ENCODE measurements around the gene PRICKLE4. TPM values are rescaled to one million over a fixed set of nuclear protein-coding genes. Genes with fewer than 3 reads are reported as not detected.

Gene PRICKLE4
- total RNA-seq, 1 experiment from 2014 or later: 6.4 TPM

- Mint-ChIP-seq H3K4me1 (ENCODE audit: low read depth, unreplicated experiment) (peaks cover 36% of the 10 kb centered on the region), H3K27me3 (ENCODE audit: unreplicated experiment) (no peaks in the 10 kb centered on the region), H3K9me3 (ENCODE audit: low read depth, unreplicated experiment) (no peaks in the 10 kb centered on the region), H3K4me3 (ENCODE audit: low read depth, unreplicated experiment) (peak within 1 kb of the TSS; percentile 95), H3K27ac (ENCODE audit: unreplicated experiment) (peak within 1 kb of the TSS; percentile 94), H3K36me3 (ENCODE audit: insufficient read depth, unreplicated experiment) (peaks cover 63% of the 10 kb centered on the region)
- intact Hi-C loops (cut with micrococcal nuclease; ENCODE audit: unreplicated experiment): loop anchor here (10.0 kb wide), 1 partner anchor 427 kb away; the partner anchor contains the start of gene MRPS10
- CTCF ChIA-PET: interaction anchor here (0.7 to 3.2 kb wide), 18 partner anchors 10 to 262 kb away, joined by 3 to 29 read pairs (median 4); partner anchors contain the start of genes BYSL, MED20 and TAF8
- peak; percentile 95 for TF ChIP-seq CTCF (IDR thresholded peaks at IDR 0.05; ENCODE audit: unreplicated experiment)
- DNase-seq: peak; percentile 98
- no TSS peak for BruUV-seq (replicated peaks)
Observed at GRCh38 chr6:41787219-41787917, 6.8 kb downstream of the PRICKLE4 start, which contains the start of gene TOMM6. Gene TOMM6, plus strand, starts transcription at chr6:41787694. Its CDS starts 4 bp downstream, at chr6:41787698.

GRCh38 chr6:41789390-41789724 lies 8.8 kb downstream of the PRICKLE4 start:
- Mint-ChIP-seq H3K36me3 (ENCODE audit: insufficient read depth, unreplicated experiment) (peaks cover 69% of the 10 kb centered on the region), H3K27ac (ENCODE audit: unreplicated experiment) (peak overlapping the region; percentile 94), H3K9me3 (ENCODE audit: low read depth, unreplicated experiment) (no peaks in the 10 kb centered on the region), H3K4me3 (ENCODE audit: low read depth, unreplicated experiment) (peak overlapping the region; percentile 95), H3K4me1 (ENCODE audit: low read depth, unreplicated experiment) (peaks cover 24% of the 10 kb centered on the region), H3K27me3 (ENCODE audit: unreplicated experiment) (no peaks in the 10 kb centered on the region)
- intact Hi-C loops (cut with micrococcal nuclease; ENCODE audit: unreplicated experiment): loop anchor here (10.0 kb wide), 1 partner anchor 425 kb away; the partner anchor contains the start of gene MRPS10
- CTCF ChIA-PET: no interaction called here
- DNase-seq: no peak
- TF ChIP-seq CTCF (IDR thresholded peaks at IDR 0.05; ENCODE audit: unreplicated experiment): no peak
- TSS peak; percentile 61 for BruUV-seq (replicated peaks)

GRCh38 chr6:41790045-41790444 lies 9.5 kb downstream of the PRICKLE4 start:
- BruUV-seq (replicated peaks): no TSS peak
- TF ChIP-seq CTCF (IDR thresholded peaks at IDR 0.05; ENCODE audit: unreplicated experiment): no peak
- no peaks in the 10 kb centered on the region for H3K9me3 Mint-ChIP-seq (ENCODE audit: low read depth, unreplicated experiment)
- no peaks in the 10 kb centered on the region for H3K27me3 Mint-ChIP-seq (ENCODE audit: unreplicated experiment)
- peaks cover 69% of the 10 kb centered on the region for H3K36me3 Mint-ChIP-seq (ENCODE audit: insufficient read depth, unreplicated experiment)
- DNase-seq: no peak
- peaks cover 17% of the 10 kb centered on the region for H3K4me1 Mint-ChIP-seq (ENCODE audit: low read depth, unreplicated experiment)
- CTCF ChIA-PET: no interaction called here
- intact Hi-C loops (cut with micrococcal nuclease; ENCODE audit: unreplicated experiment): no loop called here
- peak overlapping the region; percentile 17 for H3K27ac Mint-ChIP-seq (ENCODE audit: unreplicated experiment)
- H3K4me3 Mint-ChIP-seq (ENCODE audit: low read depth, unreplicated experiment): no peak overlapping the region

- no peak for DNase-seq
- Mint-ChIP-seq H3K9me3 (ENCODE audit: low read depth, unreplicated experiment) (no peaks in the 10 kb centered on the region), H3K27me3 (ENCODE audit: unreplicated experiment) (no peaks in the 10 kb centered on the region), H3K27ac (ENCODE audit: unreplicated experiment) (no peak overlapping the region), H3K4me3 (ENCODE audit: low read depth, unreplicated experiment) (no peak overlapping the region), H3K36me3 (ENCODE audit: insufficient read depth, unreplicated experiment) (peaks cover 61% of the 10 kb centered on the region), H3K4me1 (ENCODE audit: low read depth, unreplicated experiment) (peaks cover 12% of the 10 kb centered on the region)
- CTCF ChIA-PET: interaction anchor here (0.5 kb wide), 1 partner anchor 63 kb away, joined by 3 read pairs; no protein-coding TSS in a partner anchor
- TF ChIP-seq CTCF (IDR thresholded peaks at IDR 0.05; ENCODE audit: unreplicated experiment): no peak
- intact Hi-C loops (cut with micrococcal nuclease; ENCODE audit: unreplicated experiment): no loop called here
- BruUV-seq (replicated peaks): no TSS peak
Observed at GRCh38 chr6:41791305-41791704, 10.7 kb downstream of the PRICKLE4 start.

All from Calu3 (cell line).